HL-60 (cell line): Measurements from ENCODE around the gene DDX59.
A peak's percentile ranks its signal among the peaks of the same experiment; 100 is the strongest.

ENCODE experiments used
- DNase-seq, 2 experiments: peaks; one replicate each; pipeline ENCODE4 v3.0.0-alpha.2; 2010 to 2020; ENCODE audit warnings: low read depth in 1 of 2, low spot score in 1 of 2
- H3K27ac ChIP-seq: fragments of 250-450 bp; sonication (Bioruptor Pico); replicated peaks from 2 replicates; pipeline ENCODE4 v1.5.1; 2020; ENCODE audit warnings: mild to moderate bottlenecking, moderate library complexity
- H3K27me3 ChIP-seq: fragments of 250-450 bp; sonication (Bioruptor Pico); 2 replicates; pipeline ENCODE4 v1.5.1; 2021; ENCODE audit warnings: mild to moderate bottlenecking, moderate library complexity; ENCODE audit not compliant: insufficient read depth, poor library complexity, severe bottlenecking
- H3K4me3 ChIP-seq: replicated peaks from 2 replicates; pipeline ENCODE4 v1.5.1; 2011; ENCODE audit warnings: mild to moderate bottlenecking, control low read depth, low read length; ENCODE audit not compliant: insufficient read depth
- CTCF ChIP-seq: IDR thresholded peaks from one replicate; pipeline ENCODE4 v1.5.1; 2011; ENCODE audit warnings: low read length, control low read depth, inconsistent platforms; ENCODE audit not compliant: insufficient read depth
- GABPA ChIP-seq: IDR thresholded peaks from 2 replicates; pipeline ENCODE4 v1.6.1; 2012; ENCODE audit warnings: low read depth
- POLR2AphosphoS5 ChIP-seq: IDR thresholded peaks from 2 replicates; pipeline ENCODE4 v1.6.1; 2012; ENCODE audit warnings: low read depth
- SPI1 ChIP-seq: IDR thresholded peaks from 2 replicates; pipeline ENCODE4 v1.6.1; 2012; ENCODE audit warnings: low read depth, mild to moderate bottlenecking, borderline replicate concordance
- TF ChIP-seq, protein P1 (sequence below): IDR thresholded peaks from 2 replicates; pipeline ENCODE4 v1.6.1; 2012; ENCODE audit warnings: low read depth; ENCODE audit not compliant: insufficient replicate concordance

Gene DDX59

GRCh38 chr1:200653022-200653462, 16.7 kb downstream of the DDX59 start:
- no peak for DNase-seq
- Histone ChIP-seq H3K27ac (no peak overlapping the region), H3K4me3 (no peak overlapping the region), H3K27me3 (no peaks in the 10 kb centered on the region)
- no peak for TF ChIP-seq SPI1
- TF ChIP-seq GABPA, result no peak
- TF ChIP-seq, protein P1, sequence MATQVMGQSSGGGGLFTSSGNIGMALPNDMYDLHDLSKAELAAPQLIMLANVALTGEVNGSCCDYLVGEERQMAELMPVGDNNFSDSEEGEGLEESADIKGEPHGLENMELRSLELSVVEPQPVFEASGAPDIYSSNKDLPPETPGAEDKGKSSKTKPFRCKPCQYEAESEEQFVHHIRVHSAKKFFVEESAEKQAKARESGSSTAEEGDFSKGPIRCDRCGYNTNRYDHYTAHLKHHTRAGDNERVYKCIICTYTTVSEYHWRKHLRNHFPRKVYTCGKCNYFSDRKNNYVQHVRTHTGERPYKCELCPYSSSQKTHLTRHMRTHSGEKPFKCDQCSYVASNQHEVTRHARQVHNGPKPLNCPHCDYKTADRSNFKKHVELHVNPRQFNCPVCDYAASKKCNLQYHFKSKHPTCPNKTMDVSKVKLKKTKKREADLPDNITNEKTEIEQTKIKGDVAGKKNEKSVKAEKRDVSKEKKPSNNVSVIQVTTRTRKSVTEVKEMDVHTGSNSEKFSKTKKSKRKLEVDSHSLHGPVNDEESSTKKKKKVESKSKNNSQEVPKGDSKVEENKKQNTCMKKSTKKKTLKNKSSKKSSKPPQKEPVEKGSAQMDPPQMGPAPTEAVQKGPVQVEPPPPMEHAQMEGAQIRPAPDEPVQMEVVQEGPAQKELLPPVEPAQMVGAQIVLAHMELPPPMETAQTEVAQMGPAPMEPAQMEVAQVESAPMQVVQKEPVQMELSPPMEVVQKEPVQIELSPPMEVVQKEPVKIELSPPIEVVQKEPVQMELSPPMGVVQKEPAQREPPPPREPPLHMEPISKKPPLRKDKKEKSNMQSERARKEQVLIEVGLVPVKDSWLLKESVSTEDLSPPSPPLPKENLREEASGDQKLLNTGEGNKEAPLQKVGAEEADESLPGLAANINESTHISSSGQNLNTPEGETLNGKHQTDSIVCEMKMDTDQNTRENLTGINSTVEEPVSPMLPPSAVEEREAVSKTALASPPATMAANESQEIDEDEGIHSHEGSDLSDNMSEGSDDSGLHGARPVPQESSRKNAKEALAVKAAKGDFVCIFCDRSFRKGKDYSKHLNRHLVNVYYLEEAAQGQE, result no peak
- no peak for TF ChIP-seq POLR2AphosphoS5
- TF ChIP-seq CTCF, result no peak

GRCh38 chr1:200652378-200652777, 17.3 kb downstream of the DDX59 start:
- TF ChIP-seq, protein P1, result no peak
- DNase-seq, result no peak
- Histone ChIP-seq H3K27me3 (no peaks in the 10 kb centered on the region), H3K27ac (no peak overlapping the region), H3K4me3 (no peak overlapping the region)

- TF ChIP-seq GABPA (no peak), POLR2AphosphoS5 (no peak), SPI1 (0 out of 2 replicates have a peak, but pooled peaks have one; percentile 20), CTCF (no peak)
- TF ChIP-seq, protein P1, result no peak
Measured at GRCh38 chr1:200646515-200646914, 23.2 kb downstream of the DDX59 start.

DNA sequence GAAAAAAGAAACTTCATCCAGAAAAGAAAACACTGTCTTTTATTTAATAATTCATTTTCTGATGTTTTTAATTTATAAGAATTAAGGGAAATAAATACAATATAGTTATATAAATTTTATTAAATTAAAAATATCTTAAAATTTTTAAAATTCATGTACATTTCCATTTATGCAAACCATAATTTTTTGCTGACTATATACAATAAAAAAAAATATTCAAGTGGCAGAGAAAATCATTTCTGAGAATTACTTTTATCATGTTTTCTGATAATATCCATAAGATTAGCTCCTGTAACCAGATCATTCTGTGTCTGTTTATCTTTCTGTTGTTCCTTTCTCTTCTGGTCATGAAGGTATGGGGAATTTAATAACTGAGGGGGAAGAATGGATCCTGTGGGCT, 25.7 kb downstream of the DDX59 start:
- no peak for TF ChIP-seq GABPA
- no peak for TF ChIP-seq CTCF
- no peak for TF ChIP-seq SPI1
- no peak for TF ChIP-seq POLR2AphosphoS5
- TF ChIP-seq, protein P1, result no peak

More at GRCh38 chr1:200646515-200646914, 23.2 kb downstream of the DDX59 start:
- Histone ChIP-seq H3K27ac (no peak overlapping the region), H3K4me3 (no peak overlapping the region), H3K27me3 (no peaks in the 10 kb centered on the region)
- DNase-seq, result no peak

More for the DNA sequence above, 25.7 kb downstream of the DDX59 start:
- Histone ChIP-seq H3K27me3 (no peaks in the 10 kb centered on the region), H3K4me3 (no peak overlapping the region), H3K27ac (no peak overlapping the region)
- no peak for DNase-seq
